Ovary (tissue), 3 donors: ENCODE measurements around the gene FGD4.

Experiments
- CTCF ChIP-seq, 3 donors: fragments of 450-650 bp in 2 of 3; fragments of 200-600 bp in 1 of 3; IDR thresholded peaks; one replicate each; pipeline versions ENCODE4 v1.5.1 to v1.8.0; 2016 to 2022; ENCODE audit warnings: antibody characterized with exemption in 3 of 3, mild to moderate bottlenecking in 1 of 3
- POLR2A ChIP-seq: fragments of 450-650 bp; IDR thresholded peaks from one replicate; pipeline ENCODE4 v1.6.1; 2017; ENCODE audit warnings: antibody characterized with exemption, mild to moderate bottlenecking, moderate library complexity
- donor health status: DM: no; HTN: no; CAD: no.

- TF ChIP-seq CTCF (IDR thresholded peaks at IDR 0.05) (no peak), POLR2A (no peak)
These were observed 291.6 kb downstream of the FGD4 start for GRCh38 chr12:32690927-32691326.
